Osteocyte (in vitro differentiated cells): Measurements from ENCODE around the gene DCTPP1. TPM values are rescaled to one million over a fixed set of nuclear protein-coding genes. Genes with fewer than 3 reads are reported as not detected.

Experiments
- DNase-seq: peaks from one replicate; pipeline ENCODE4 v3.0.0; 2021; ENCODE audit warnings: mixed read lengths; ENCODE audit not compliant: unreplicated experiment; ENCODE audit errors: extremely low spot score
- H3K27ac Mint-ChIP-seq: one replicate; pipeline ENCODE4 v1.8.0; 2021; ENCODE audit warnings: mild to moderate bottlenecking, mixed read lengths; ENCODE audit not compliant: unreplicated experiment
- H3K27me3 Mint-ChIP-seq: one replicate; pipeline ENCODE4 v1.8.0; 2021; ENCODE audit warnings: mixed read lengths; ENCODE audit not compliant: unreplicated experiment
- H3K36me3 Mint-ChIP-seq: one replicate; pipeline ENCODE4 v1.8.0; 2021; ENCODE audit warnings: mixed read lengths; ENCODE audit not compliant: unreplicated experiment
- H3K4me1 Mint-ChIP-seq: one replicate; pipeline ENCODE4 v1.8.0; 2021; ENCODE audit warnings: mixed read lengths; ENCODE audit not compliant: unreplicated experiment
- H3K4me3 Mint-ChIP-seq: one replicate; pipeline ENCODE4 v1.8.0; 2021; ENCODE audit warnings: mild to moderate bottlenecking, moderate library complexity, mixed read lengths; ENCODE audit not compliant: unreplicated experiment
- H3K9me3 Mint-ChIP-seq: one replicate; pipeline ENCODE4 v1.8.0; 2021; ENCODE audit warnings: mixed read lengths; ENCODE audit not compliant: unreplicated experiment
- CTCF ChIP-seq: fragments of 200-600 bp; sonication (generic); IDR thresholded peaks from 2 replicates; pipeline ENCODE4 v1.5.0; 2021; ENCODE audit warnings: antibody characterized with exemption, mild to moderate bottlenecking, moderate library complexity
- total RNA-seq: library from RNA; stranded (reverse); gene quantifications from 2 replicates; pipeline ENCODE4 v1.2.1, GENCODE V29; 2021

Gene DCTPP1
- total RNA-seq, 1 donor from 2014 or later = 26.8 TPM

- Mint-ChIP-seq H3K4me3 (no peak overlapping the region), H3K27ac (no peak overlapping the region), H3K4me1 (no peaks in the 10 kb centered on the region), H3K27me3 (peaks cover 24% of the 10 kb centered on the region), H3K36me3 (no peaks in the 10 kb centered on the region), H3K9me3 (no peaks in the 10 kb centered on the region)
- no peak for TF ChIP-seq CTCF
- DNase-seq = no peak
Measured at GRCh38 chr16:30474074-30474452, 44.2 kb upstream of the DCTPP1 start.

- Mint-ChIP-seq H3K4me3 (no peak overlapping the region), H3K36me3 (no peaks in the 10 kb centered on the region), H3K27me3 (peaks cover 21% of the 10 kb centered on the region), H3K4me1 (no peaks in the 10 kb centered on the region), H3K27ac (no peak overlapping the region), H3K9me3 (no peaks in the 10 kb centered on the region)
- no peak for TF ChIP-seq CTCF
- no peak for DNase-seq
Measured at GRCh38 chr16:30473231-30474073, 43.6 kb upstream of the DCTPP1 start.

- H3K27me3 Mint-ChIP-seq = peaks cover 15% of the 10 kb centered on the region
- TF ChIP-seq CTCF = no peak
Measured at GRCh38 chr16:30472328-30472942, 42.6 kb upstream of the DCTPP1 start, which contains the start of gene ITGAL. ITGAL (plus strand) TSS chr16:30472742; CDS start chr16:30472838, 96 bp downstream.

DNA sequence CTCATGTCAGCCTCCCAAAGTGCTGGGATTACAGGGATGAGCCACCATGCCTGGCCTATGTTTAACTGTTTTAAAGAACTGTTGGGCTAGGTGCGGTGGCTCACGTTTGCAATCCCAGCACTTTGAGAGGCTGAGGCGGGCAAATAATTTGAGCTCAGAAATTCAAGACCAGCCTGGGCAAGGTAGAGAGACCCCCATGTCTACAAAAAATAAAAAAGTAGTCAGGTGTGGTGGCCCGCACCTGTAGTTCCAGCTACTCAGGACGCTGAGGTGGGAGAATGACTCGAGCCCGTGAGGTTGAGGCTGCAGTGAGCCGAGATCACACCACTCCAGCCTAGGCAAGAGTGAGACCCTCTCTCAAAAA, 40.8 kb upstream of the DCTPP1 start:
- Mint-ChIP-seq H3K4me3 (no peak overlapping the region), H3K36me3 (no peaks in the 10 kb centered on the region), H3K27ac (no peak overlapping the region), H3K27me3 (peaks cover 11% of the 10 kb centered on the region), H3K4me1 (no peaks in the 10 kb centered on the region), H3K9me3 (no peaks in the 10 kb centered on the region)
- DNase-seq = no peak
- TF ChIP-seq CTCF = no peak

More at GRCh38 chr16:30472328-30472942, 42.6 kb upstream of the DCTPP1 start, which contains the start of gene ITGAL:
- no peaks in the 10 kb centered on the region for H3K4me1 Mint-ChIP-seq
- no peak within 1 kb of the TSS for H3K4me3 Mint-ChIP-seq
- DNase-seq = no peak
- no peaks in the 10 kb centered on the region for H3K36me3 Mint-ChIP-seq
- H3K9me3 Mint-ChIP-seq = no peaks in the 10 kb centered on the region
- no peak within 1 kb of the TSS for H3K27ac Mint-ChIP-seq

DNA sequence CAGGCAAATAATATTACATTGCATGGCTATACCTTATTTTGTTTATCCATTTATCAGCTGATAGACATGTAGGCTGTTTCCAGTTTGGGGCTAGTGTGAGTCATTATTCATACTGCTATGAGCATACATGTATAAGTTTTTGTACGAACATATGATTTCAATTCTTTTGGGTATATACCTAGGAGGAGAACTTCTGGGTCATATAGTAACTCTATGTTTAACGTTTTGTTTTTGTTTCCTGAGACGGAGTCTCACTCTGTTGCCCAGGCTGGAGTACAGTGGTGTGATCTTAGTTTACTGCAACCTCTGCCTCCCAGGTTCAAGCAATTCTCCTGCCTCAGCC, 40.3 kb upstream of the DCTPP1 start:
- H3K9me3 Mint-ChIP-seq = no peaks in the 10 kb centered on the region
- H3K4me3 Mint-ChIP-seq = no peak overlapping the region
- H3K4me1 Mint-ChIP-seq = no peaks in the 10 kb centered on the region
- no peaks in the 10 kb centered on the region for H3K36me3 Mint-ChIP-seq
- DNase-seq = no peak
- no peak overlapping the region for H3K27ac Mint-ChIP-seq
- H3K27me3 Mint-ChIP-seq = peaks cover 8% of the 10 kb centered on the region
- no peak for TF ChIP-seq CTCF
